Hippocampal formation (tissue), 2 donors: Measurements from ENCODE around the gene NFKBIB.
A peak's percentile ranks its signal among the peaks of the same experiment; 100 is the strongest.
"Not testable (repeated sequence)": the region's sequence is repeated elsewhere in the genome, so short reads cannot be mapped to it uniquely, and the experiment has no call there.

Experiments
- DNase-seq, 2 donors: peaks; one replicate each; lab custom pipeline; 2025; lab: John Stamatoyannopoulos, UW

Gene NFKBIB

GRCh38 chr19:38899447-38900201 is at the start of gene NFKBIB, which contains the start of gene SIRT2:
Gene NFKBIB, plus strand, starts transcription at chr19:38899969. Its CDS starts 64 bp downstream, at chr19:38900033.
Gene SIRT2, minus strand, starts transcription at chr19:38899618. Its CDS starts 97 bp downstream, at chr19:38899521.
- peak; percentile 100 for DNase-seq

DNA sequence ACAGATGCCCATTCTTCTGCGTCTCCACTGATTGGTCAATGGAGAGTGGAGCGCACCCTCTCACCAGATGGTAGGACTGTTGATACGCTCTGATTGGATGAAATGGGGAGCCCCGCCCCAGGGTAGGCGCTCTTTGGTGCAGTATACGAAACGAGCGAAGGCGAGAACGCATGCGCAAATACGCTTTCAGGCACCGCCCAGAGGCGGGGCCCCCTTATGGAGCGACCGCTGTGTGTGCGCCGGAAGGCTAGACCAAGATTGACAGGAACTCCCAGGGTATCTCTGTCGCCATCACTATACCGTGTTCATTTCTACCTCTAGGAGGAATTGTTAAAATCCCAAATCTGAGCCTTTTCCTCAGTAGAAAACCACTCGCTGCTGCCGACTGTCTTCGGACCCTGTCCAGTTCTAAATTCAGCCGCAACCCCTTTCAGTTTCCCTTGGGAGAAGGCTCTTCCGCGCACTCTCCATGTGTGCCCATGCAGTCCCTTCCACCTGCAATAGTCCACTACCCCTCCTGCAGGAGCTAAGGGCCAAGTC is 49.3 kb upstream of the NFKBIB start:
- DNase-seq, result no peak

DNA sequence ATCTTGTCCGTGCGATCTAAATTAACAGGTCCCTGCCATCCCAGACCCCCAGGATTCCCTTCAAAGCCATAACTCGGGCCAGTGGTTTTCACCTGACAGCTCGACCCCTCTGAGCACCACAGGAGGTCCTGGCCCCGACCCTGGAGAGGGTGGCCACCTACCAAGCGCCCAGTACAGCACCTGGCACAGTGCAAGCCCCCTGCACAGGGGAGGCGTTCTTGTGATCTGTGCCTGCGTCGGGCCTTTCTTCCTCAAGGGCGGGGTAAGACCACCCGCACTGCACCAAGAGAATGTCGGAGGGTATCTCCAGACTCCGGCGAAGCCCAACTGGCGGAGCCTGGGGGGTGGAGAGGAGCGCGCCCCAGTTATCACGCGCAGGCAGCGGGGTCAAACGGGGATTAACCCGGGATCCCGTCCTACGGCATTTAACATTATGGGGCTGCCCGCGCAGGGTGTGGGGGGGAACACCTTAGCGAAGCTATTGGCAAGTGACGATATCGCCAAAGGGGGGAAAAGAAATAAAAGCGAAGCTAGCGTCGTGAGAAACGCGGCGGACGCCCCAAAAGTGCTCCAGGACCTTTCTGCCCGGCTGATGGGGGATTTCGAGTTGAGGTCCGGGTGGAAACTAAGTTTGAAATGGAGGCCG is 48.7 kb upstream of the NFKBIB start:
- peak in 1 of 2 donors; percentile 58 for DNase-seq

DNA sequence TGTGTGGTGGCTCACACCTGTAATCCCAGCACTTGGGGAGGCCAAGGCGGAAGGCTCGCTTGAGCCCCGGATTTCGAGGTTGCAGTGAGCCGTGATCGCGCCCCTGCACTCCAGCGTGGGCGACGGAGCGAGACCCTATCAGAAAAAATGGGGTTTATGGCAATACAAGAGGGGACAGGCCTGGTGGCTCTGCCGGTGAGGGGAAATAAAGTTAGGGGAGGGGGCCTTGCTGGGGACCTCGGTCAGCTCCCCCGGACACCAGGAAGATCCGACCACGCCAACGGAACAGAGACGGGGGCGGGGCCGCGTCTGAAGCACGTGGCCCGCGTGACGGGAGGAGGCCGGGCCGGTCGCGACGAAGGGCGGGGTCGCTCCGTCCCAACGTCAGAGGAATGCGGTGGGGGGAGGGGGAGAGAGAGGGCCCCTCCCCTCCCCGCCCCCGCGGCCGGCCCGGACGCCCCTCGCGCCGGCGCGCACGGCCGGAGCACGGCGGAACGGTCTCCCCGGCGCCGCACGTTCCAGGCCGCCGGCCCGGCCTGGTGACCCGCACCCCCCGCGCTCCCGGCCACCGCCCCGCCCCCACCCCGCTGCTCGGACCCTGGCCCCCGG is 48.0 kb upstream of the NFKBIB start:
- peak; percentile 78 to 87 for DNase-seq

DNA sequence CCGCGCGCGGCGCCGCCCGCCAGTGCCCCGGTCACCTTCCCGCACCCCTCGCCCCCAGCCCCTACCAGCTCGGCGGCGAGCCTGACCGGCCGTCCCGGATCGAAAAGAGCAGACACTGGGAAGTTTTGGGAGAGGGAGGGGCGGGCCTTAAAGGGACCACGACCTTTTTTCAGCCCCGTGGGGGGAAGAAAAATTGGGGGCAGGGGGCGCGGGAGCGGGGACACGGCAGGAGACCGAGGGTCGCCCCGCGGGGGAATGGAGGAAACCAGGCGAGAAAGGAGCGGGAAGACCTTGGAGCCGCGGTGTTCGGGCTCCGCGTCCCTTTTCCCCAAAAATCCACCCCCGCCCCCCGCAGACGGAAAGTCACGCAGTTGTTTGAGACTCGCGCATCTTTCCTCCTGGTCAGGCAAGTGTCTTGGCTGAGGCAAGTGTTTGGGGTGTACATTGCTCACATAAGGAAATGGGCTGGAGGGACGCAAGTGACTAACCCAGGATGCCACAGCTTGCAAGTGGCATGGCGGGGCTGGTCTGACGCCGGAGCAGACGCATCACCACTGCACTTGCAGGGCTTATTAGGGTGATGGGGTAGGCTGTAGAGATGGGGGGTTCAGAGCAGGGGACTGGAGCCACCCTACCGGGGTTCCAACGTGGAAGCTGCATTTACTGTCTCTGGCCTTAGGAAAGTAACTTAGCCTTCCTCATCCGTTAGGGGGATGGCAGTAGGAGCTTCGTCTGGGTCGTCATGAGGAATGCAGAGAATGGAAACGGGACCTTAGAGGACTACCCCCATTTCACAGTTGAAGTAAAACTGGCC is 47.3 kb upstream of the NFKBIB start:
- DNase-seq, result peak in 1 of 2 donors; percentile 43

DNA sequence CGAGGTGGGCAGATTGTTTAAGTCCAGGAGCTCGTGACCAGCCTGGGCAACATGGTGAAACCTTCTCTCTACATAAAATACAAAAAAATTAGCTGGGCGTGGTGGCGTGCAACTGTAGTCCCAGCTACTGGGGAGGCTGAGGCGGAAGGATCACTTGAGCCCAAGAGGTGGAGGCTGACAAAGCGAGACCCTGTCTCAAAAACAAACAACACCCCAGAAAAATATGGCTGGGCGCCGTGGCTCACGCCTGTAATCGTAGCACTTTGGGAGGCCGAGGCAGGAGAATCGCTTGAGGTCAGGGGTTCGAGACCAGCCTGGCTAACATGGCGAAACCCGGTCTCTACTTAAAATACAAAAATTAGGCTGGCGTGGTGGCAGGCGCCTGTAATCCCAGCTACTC is 46.6 kb upstream of the NFKBIB start:
- no peak for DNase-seq

- not testable (repeated sequence) for DNase-seq
Measured at GRCh38 chr19:38854961-38855360, 44.8 kb upstream of the NFKBIB start.

GRCh38 chr19:38855751-38856150 is 44.0 kb upstream of the NFKBIB start:
- not testable (repeated sequence) for DNase-seq

DNA sequence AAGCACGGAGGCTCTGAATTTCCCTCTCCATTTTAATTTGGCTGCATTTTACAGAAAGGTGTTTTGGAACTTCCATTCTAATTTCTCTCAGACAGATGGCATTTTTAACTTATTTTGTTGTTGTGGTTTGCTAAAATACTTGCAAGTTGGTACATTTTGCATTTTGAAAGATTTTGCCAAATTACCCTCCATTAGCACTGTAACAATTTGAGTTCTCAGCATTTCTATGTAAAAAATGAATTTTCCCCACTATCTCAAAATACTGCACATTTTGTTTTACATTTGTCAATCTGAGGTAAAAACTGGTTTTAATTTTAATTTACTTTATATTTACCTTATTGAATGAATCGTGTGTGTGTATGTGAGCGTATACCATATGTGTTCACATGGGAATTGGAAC is 43.0 kb upstream of the NFKBIB start:
- DNase-seq, result no peak

DNA sequence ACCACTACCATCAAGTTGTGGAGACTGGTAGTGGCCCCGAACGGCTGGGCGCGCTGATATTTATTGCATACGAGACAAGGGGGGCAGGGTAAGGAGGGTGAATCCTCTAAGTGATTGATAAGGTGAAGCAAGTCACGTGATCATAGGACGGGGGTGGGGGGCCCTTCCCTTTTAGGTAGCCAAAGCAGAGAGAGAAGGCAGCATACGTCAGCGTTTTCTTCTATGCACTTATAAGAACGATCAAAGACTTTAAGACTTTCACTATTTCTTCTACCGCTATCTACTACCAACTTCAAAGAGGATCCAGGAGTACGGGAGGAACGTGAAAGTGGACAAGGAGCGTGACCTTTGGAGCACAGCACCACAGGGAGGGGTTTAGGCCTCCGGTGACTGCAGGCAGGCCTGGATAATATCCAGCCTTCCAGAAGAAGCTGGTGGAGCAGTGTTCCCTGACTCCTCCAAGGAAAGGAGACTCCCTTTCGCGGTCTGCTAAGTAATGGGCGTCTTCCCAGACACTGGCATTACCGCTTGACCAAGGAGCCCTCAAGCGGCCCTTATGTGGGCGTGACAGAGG is 40.1 kb upstream of the NFKBIB start:
- DNase-seq, result not testable (repeated sequence)

DNA sequence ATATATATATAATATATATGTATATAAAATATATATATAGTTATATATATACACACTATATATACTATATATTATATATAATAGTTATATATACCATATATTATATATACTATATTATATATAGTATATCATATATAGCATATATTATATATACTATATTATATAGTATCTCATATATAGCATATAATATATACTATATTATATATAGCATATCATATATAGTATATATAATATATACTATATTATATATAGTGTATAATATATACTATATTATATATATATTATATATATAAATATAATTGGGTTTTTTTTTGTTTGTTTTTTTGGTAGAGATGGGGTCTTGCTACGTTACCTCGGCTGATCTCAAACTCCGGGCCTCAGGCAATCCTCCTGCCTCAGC is 38.4 kb upstream of the NFKBIB start:
- no peak for DNase-seq

DNA sequence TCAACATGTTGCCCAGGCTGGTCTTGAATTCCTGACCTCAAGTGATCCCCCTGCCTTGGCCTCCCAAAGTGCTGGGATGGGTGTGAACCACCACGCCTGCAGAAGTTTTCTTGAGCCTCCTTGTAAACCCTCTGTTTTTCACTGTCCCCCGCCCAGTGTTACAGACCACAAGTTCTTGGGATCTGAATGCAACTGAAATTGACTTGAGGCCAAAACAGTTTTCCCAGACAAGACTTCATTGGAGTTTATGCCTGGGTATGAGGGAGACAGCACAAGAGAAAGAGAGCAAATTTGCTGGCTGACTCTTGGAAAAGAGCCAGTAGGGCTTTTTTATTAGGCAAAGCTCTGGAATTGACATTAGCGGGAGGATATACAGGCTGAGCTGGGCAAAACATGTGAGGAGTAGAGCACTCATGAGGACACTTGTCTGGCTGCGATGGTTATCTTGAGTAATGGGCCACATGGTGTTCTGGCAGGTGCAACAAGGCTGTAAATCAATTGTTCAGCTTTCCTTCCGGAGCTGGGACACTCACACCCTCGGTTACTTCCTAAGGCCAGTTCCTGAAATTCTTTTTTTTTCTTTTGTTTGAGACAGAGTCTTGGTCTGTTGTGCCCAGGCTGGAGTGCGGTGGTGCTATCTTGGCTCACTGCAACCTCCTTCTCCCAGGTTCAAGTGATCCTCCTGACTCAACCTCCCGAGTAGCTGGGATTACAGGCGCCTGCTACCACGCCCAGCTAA is 37.3 kb upstream of the NFKBIB start:
- DNase-seq, result no peak

DNA sequence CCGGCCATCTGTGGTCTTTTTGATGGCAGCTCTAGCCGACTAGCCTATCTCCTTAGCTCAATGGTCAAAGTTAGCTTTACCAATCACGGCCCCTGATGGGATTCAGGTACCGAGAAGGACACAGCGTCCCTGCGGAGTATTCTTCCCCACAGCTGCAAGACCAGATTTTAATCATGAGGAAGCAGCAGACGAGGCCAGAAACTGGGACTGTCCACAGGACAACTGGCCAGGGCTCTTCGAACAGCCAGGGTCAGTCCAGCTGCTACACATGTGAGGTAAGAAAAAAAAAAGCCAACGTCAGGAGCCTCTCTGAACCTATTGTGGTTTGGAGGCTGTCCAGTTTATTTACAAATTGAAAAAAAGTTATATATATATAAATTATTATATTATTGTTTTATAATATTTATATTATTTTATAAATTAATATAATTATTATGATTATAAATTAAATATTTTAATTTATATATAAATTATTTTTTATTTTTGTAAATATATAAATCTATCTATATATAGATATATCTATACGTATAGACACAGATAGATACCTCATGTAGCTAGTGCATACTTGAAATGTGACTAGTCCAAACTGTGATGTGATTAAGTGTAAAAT is 32.5 kb upstream of the NFKBIB start:
- DNase-seq, result no peak

GRCh38 chr19:38868551-38868950 is 31.2 kb upstream of the NFKBIB start:
- DNase-seq, result no peak

GRCh38 chr19:38869160-38869835 is 30.5 kb upstream of the NFKBIB start:
- DNase-seq, result peak in 1 of 2 donors; percentile 6

- peak in 1 of 2 donors; percentile 71 for DNase-seq
Measured at GRCh38 chr19:38869836-38870607, 29.7 kb upstream of the NFKBIB start.

- no peak for DNase-seq
Measured at GRCh38 chr19:38870612-38871011, 29.2 kb upstream of the NFKBIB start.

- not testable (repeated sequence) for DNase-seq
Measured at GRCh38 chr19:38873400-38873799, 26.4 kb upstream of the NFKBIB start.
